ENCODE measurements around the gene TRMT1. TPM values are rescaled to one million over a fixed set of nuclear protein-coding genes. Genes with fewer than 3 reads are reported as not detected.

TRMT1 gene
- total and polyA plus RNA-seq, 2 of the 8 experiments (the other 6 are each of a cell fraction or from before 2014, with no cell fraction given): 77.4 to 99.3 TPM

DNA sequence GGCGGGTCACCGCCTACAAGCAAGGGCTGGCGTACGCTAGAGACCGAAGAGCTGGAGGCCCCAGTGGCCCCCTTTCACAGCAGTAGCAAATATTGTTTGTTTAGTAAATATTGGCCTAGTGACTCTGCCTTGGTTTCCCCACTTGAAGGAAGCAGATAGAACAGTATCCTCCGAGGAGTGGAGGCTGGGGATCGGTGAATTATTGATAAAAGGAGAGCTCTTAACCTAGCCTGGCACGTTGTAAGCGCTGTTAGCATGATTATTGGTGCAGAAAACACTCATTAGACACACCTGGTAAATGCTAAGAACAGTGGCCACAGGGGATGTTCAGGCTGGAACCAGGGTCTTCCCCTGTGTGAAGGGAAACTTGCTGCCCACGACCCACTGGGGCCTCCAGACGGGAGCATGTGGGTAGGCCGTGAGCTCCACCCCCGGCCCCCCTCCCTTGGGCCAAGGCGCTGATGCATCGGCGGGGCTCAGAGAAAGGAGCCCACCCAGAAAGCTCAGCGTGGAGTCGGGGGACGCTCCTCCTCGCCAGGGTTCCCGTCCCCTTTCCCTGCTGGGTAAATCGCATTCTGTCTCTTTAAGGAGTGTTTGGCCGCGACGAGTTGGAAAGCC, 35.9 kb upstream of the TRMT1 start:
- peaks cover 0 to 7% (median 2%) of the 10 kb centered on the region in 4 experiments; a peak in 2 of 8 replicates for H3K36me3 ChIP-seq (ENCODE audit: control insufficient read depth in 2 of 4, insufficient read depth in 4 of 4, low read length in 3 of 4)
- no peaks in the 10 kb centered on the region for H3K9me3 ChIP-seq (ENCODE audit: insufficient read depth in 2 of 2, low read depth in 1 of 2, low read length in 1 of 2)
- peak overlapping the region; percentile 75 for H3K56ac ChIP-seq (replicated peaks; ENCODE audit: insufficient read length, low read depth, low read length)
- H3K79me1 ChIP-seq (ENCODE audit: low read depth, low read length): peaks cover 8% of the 10 kb centered on the region
- peak overlapping the region; percentile 95 for H4K8ac ChIP-seq (ENCODE audit: extremely low read depth, insufficient read depth, low read length)
- H2AFZ ChIP-seq (ENCODE audit: low read length): no peak overlapping the region
- H3K4me1 ChIP-seq (replicated peaks in 1 of 4; ENCODE audit: control insufficient read depth in 3 of 4, insufficient read depth in 4 of 4, low read length in 3 of 4): peaks cover 0 to 10% (median 7%) of the 10 kb centered on the region in 4 experiments
- no peak overlapping the region for H3K14ac ChIP-seq (ENCODE audit: insufficient read length)
- peak overlapping the region; percentile 91 to 97 (median 94) for H3K9ac ChIP-seq (replicated peaks in 1 of 4; ENCODE audit: extremely low read depth in 1 of 4, low read depth in 3 of 4, low read length in 3 of 4)
- ChIA-PET POLR2A (ENCODE audit: partially characterized antibody) (interaction anchor here (0.7 to 9.6 kb wide), 67 partner anchors 10 to 855 kb away, joined by 3 to 530 read pairs (median 4); partner anchors contain the start of genes CALR, LYL1, NACC1 and TRMT1), CTCF (ENCODE audit: partially characterized antibody) (interaction anchor here (0.6 to 2.0 kb wide), 7 partner anchors 12 to 121 kb away, joined by 3 to 9 read pairs (median 6); no protein-coding TSS in a partner anchor)
- no peak overlapping the region for H2BK20ac ChIP-seq (ENCODE audit: low read length)
- no peak for DNase-seq (ENCODE audit: low read depth in 1 of 2, low spot score in 2 of 2)
- peak overlapping the region; percentile 94 for H2BK12ac ChIP-seq (ENCODE audit: low read depth, low read length)
- peak overlapping the region; percentile 99 for H2AK5ac ChIP-seq (ENCODE audit: low read depth, low read length)
- H4K5ac ChIP-seq (ENCODE audit: insufficient read length, low read depth, low read length): peak overlapping the region; percentile 93
- H3K23me2 ChIP-seq (ENCODE audit: low read depth, low read length): peaks cover 24% of the 10 kb centered on the region
- no peak overlapping the region for H3K23ac ChIP-seq (ENCODE audit: insufficient read length)
- peak overlapping the region; percentile 97 for H3K27ac ChIP-seq (ENCODE audit: low read depth, low read length)
- peak overlapping the region; percentile 95 for H2BK120ac ChIP-seq (replicated peaks; ENCODE audit: low read depth, low read length)
- H3K79me2 ChIP-seq (ENCODE audit: control insufficient read depth in 1 of 2, insufficient read depth in 2 of 2, low read length in 2 of 2): peaks cover 17 to 46% of the 10 kb centered on the region in 2 experiments
- peak overlapping the region; percentile 92; the same call in 1 of the 2 replicates for H2BK15ac ChIP-seq (ENCODE audit: low read length)
- peaks cover 7 to 11% of the 10 kb centered on the region in 2 experiments for H4K20me1 ChIP-seq (replicated peaks in 1 of 2; ENCODE audit: control insufficient read depth in 1 of 2, insufficient read depth in 2 of 2, low read length in 2 of 2)
- H3K18ac ChIP-seq (ENCODE audit: extremely low read depth, low read length): peak overlapping the region; percentile 96
- peak overlapping the region; percentile 77 to 82 for H3K4me2 ChIP-seq (ENCODE audit: insufficient read depth in 1 of 2, low read depth in 2 of 2, low read length in 2 of 2)
- FAIRE-seq: no peak
- H3K27me3 ChIP-seq (replicated peaks in 1 of 4; ENCODE audit: control insufficient read depth in 3 of 4, extremely low read depth in 1 of 4, insufficient read depth in 3 of 4, low read length in 3 of 4): no peaks in the 10 kb centered on the region; a peak in 2 of 7 replicates
- peak overlapping the region; percentile 90 for H4K91ac ChIP-seq (replicated peaks; ENCODE audit: insufficient read length, low read length)
- 4% methylated on average over 25 of the region's 25 CpGs; no CpG with 5 or more reads in 1 of the 2 experiments for WGBS, 2 experiments (ENCODE audit: extremely low coverage in 1 of 2, insufficient coverage in 1 of 2, insufficient read length in 1 of 2, insufficient replicate concordance in 2 of 2, low coverage in 1 of 2, low lambda C conversion rate in 2 of 2, missing lambda C conversion rate in 1 of 2)
- H2BK5ac ChIP-seq (ENCODE audit: low read depth, low read length): peak overlapping the region; percentile 99
- H3K4ac ChIP-seq (replicated peaks; ENCODE audit: insufficient read length, low read depth, low read length): peak overlapping the region; percentile 76
- peak overlapping the region; percentile 90 to 99 (median 92) for H3K4me3 ChIP-seq (ENCODE audit: extremely low read depth in 1 of 4, insufficient read depth in 2 of 4, low read depth in 3 of 4, low read length in 4 of 4)
- TF ChIP-seq KDM1A (IDR thresholded peaks at IDR 0.05; ENCODE audit: borderline replicate concordance, low read length) (no peak), GTF2F1 (IDR thresholded peaks at IDR 0.05; ENCODE audit: borderline replicate concordance, low read depth, low read length) (no peak), CHD2 (IDR thresholded peaks at IDR 0.05; ENCODE audit: low read length) (no peak), RNF2 (IDR thresholded peaks at IDR 0.05; ENCODE audit: borderline replicate concordance, low read depth, low read length, missing control alignments, poor library complexity, severe bottlenecking) (no peak), HDAC2 (IDR thresholded peaks at IDR 0.05; ENCODE audit: borderline replicate concordance in 1 of 2, low read depth in 2 of 2, low read length in 2 of 2) (peak; percentile 18 to 72; a peak in 1 of 4 replicates), SIRT6 (IDR thresholded peaks at IDR 0.05; ENCODE audit: low read length) (no peak), BCL11A (IDR thresholded peaks at IDR 0.05; ENCODE audit: low read depth in 2 of 2, low read length in 2 of 2) (no peak), JUND (IDR thresholded peaks at IDR 0.05; ENCODE audit: low read length) (no peak), CBX8 (IDR thresholded peaks at IDR 0.05; ENCODE audit: borderline replicate concordance, low read depth, low read length) (no peak), SRF (IDR thresholded peaks at IDR 0.05; ENCODE audit: low read depth, low read length) (no peak)
- TF ChIP-seq, protein P1, sequence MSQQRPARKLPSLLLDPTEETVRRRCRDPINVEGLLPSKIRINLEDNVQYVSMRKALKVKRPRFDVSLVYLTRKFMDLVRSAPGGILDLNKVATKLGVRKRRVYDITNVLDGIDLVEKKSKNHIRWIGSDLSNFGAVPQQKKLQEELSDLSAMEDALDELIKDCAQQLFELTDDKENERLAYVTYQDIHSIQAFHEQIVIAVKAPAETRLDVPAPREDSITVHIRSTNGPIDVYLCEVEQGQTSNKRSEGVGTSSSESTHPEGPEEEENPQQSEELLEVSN (IDR thresholded peaks at IDR 0.05): no peak

Data from H1 (cell line).